OCI-LY1 (cell line): ENCODE measurements around the gene METTL26.
A peak's percentile ranks its signal among the peaks of the same experiment; 100 is the strongest.

ENCODE experiments used
- H2AFZ ChIP-seq: fragments of 200-600 bp; sonication (generic), shearing (Covaris generic); 2 replicates; pipeline ENCODE4 v1.6.0; 2014; ENCODE audit warnings: antibody characterized with exemption, mild to moderate bottlenecking, low read length
- H3F3A ChIP-seq: fragments of 200-600 bp; sonication (generic), shearing (Covaris generic); 2 replicates; pipeline ENCODE4 v1.6.0; 2014; ENCODE audit warnings: mild to moderate bottlenecking, antibody characterized with exemption, low read length, moderate library complexity; ENCODE audit not compliant: insufficient read depth
- H3K27ac ChIP-seq: fragments of 200-600 bp; sonication (generic); 2 replicates; pipeline ENCODE4 v1.5.1; 2014; ENCODE audit warnings: low read length, mixed run types, mild to moderate bottlenecking, low read depth; ENCODE audit not compliant: poor library complexity, severe bottlenecking
- H3K27me3 ChIP-seq: fragments of 200-600 bp; sonication (generic); 2 replicates; pipeline ENCODE4 v1.6.0; 2014; ENCODE audit warnings: antibody characterized with exemption, mild to moderate bottlenecking, low read length, moderate library complexity; ENCODE audit not compliant: insufficient read depth
- H3K36me3 ChIP-seq: fragments of 200-600 bp; sonication (generic); 2 replicates; pipeline ENCODE4 v1.6.1; 2014; ENCODE audit warnings: mild to moderate bottlenecking, antibody characterized with exemption, low read length, moderate library complexity, mixed read lengths; ENCODE audit not compliant: insufficient read depth
- H3K4me1 ChIP-seq: fragments of 200-600 bp; sonication (generic); 2 replicates; pipeline ENCODE4 v1.5.1; 2014; ENCODE audit warnings: mild to moderate bottlenecking, low read length, moderate library complexity; ENCODE audit not compliant: insufficient read depth, severe bottlenecking
- H3K4me2 ChIP-seq: fragments of 200-600 bp; sonication (generic), shearing (Covaris generic); 2 replicates; pipeline ENCODE4 v1.6.1; 2014; ENCODE audit warnings: low read length
- H3K4me3 ChIP-seq: fragments of 200-600 bp; sonication (generic); 2 replicates; pipeline ENCODE4 v1.5.1; 2014; ENCODE audit warnings: low read length, low read depth, mild to moderate bottlenecking, mixed read lengths; ENCODE audit not compliant: poor library complexity, severe bottlenecking
- H3K79me2 ChIP-seq: fragments of 200-600 bp; shearing (Covaris generic); 2 replicates; pipeline ENCODE4 v1.6.1; 2016; ENCODE audit warnings: mixed run types, low read length, mixed read lengths; ENCODE audit not compliant: insufficient read depth
- H3K9ac ChIP-seq: fragments of 200-600 bp; sonication (generic), shearing (Covaris generic); 2 replicates; pipeline ENCODE4 v1.6.1; 2014; ENCODE audit warnings: mild to moderate bottlenecking, low read length, mixed read lengths
- H3K9me2 ChIP-seq: fragments of 200-600 bp; sonication (generic), shearing (Covaris generic); 2 replicates; pipeline ENCODE4 v1.6.1; 2014; ENCODE audit warnings: low read depth, mild to moderate bottlenecking, low read length, mixed read lengths
- H3K9me3 ChIP-seq: fragments of 200-600 bp; shearing (Covaris generic); 2 replicates; pipeline ENCODE4 v1.6.1; 2014; ENCODE audit warnings: low read length, mixed read lengths
- H4K20me1 ChIP-seq: fragments of 200-600 bp; sonication (generic), shearing (Covaris generic); 2 replicates; pipeline ENCODE4 v1.6.0; 2016; ENCODE audit warnings: mild to moderate bottlenecking, low read length; ENCODE audit not compliant: insufficient read depth
- CTCF ChIP-seq: fragments of 200-600 bp; sonication (generic), shearing (Covaris generic); IDR thresholded peaks from 2 replicates; pipeline ENCODE4 v1.5.1; 2017; ENCODE audit warnings: mild to moderate bottlenecking, antibody characterized with exemption, low read length, moderate library complexity, mixed read lengths
- EZH2 ChIP-seq: fragments of 200-600 bp; sonication (generic), shearing (Covaris generic); IDR thresholded peaks from 2 replicates; pipeline ENCODE4 v1.8.0; 2017; ENCODE audit warnings: borderline replicate concordance, mixed run types, mild to moderate bottlenecking, antibody characterized with exemption, low read length, moderate library complexity, mixed read lengths

METTL26 gene

DNA sequence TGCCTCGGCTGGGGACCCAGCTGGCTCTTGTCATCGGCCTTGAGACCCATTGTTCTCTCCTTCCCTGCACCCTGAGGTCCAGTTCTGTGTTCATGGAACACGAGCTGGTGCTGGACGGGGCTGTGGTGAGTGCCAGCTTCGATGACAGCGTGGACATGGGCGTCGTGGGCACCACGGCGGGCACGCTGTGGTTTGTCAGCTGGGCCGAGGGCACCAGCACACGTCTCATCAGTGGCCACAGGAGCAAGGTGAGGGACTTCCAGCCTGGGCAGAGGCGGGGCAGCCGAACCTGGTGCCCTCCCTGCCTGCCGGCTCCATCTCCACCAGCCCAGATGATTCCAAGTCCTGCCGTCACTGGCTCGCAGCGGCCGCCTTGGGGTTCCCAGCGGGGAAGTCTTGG lies 26.5 kb upstream of the METTL26 start:
- peaks cover 12% of the 10 kb centered on the region for H3K4me1 ChIP-seq
- no peak overlapping the region for H3K4me2 ChIP-seq
- no peak overlapping the region for H3K27ac ChIP-seq
- no peak for TF ChIP-seq EZH2
- TF ChIP-seq CTCF: no peak
- H4K20me1 ChIP-seq: no peaks in the 10 kb centered on the region
- no peaks in the 10 kb centered on the region for H3K79me2 ChIP-seq
- H3K9ac ChIP-seq: no peak overlapping the region
- no peaks in the 10 kb centered on the region for H3K9me3 ChIP-seq
- H3F3A ChIP-seq: no peaks in the 10 kb centered on the region
- H2AFZ ChIP-seq: no peak overlapping the region
- no peaks in the 10 kb centered on the region for H3K27me3 ChIP-seq
- H3K9me2 ChIP-seq: no peaks in the 10 kb centered on the region
- no peak overlapping the region for H3K4me3 ChIP-seq
- H3K36me3 ChIP-seq: peaks cover 34% of the 10 kb centered on the region

DNA sequence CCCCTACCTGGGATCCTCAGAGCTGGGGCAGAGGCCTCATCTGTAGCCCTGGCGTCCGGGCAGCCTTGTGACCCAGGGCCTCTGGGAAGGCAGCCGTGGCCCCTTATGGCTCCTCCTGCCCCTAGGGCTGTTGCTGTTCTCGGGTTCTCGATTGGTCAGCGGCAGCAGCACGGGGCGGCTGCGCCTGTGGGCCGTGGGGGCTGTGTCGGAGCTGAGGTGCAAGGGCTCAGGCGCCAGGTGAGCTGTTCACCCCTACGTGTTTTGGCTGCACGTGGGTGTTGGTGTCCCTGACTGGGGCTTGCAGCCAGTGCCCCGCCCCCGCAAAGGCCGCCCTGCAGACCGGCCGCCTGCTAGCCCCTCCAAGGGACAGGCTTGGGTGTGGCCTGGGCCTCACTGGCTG lies 26.0 kb upstream of the METTL26 start:
- H3K9ac ChIP-seq: no peak overlapping the region
- H3K4me2 ChIP-seq: no peak overlapping the region
- TF ChIP-seq CTCF (no peak), EZH2 (no peak)
- no peaks in the 10 kb centered on the region for H3F3A ChIP-seq
- H3K9me2 ChIP-seq: no peaks in the 10 kb centered on the region
- no peaks in the 10 kb centered on the region for H4K20me1 ChIP-seq
- peaks cover 38% of the 10 kb centered on the region for H3K36me3 ChIP-seq
- no peak overlapping the region for H2AFZ ChIP-seq
- H3K27me3 ChIP-seq: no peaks in the 10 kb centered on the region
- H3K79me2 ChIP-seq: no peaks in the 10 kb centered on the region
- H3K4me3 ChIP-seq: no peak overlapping the region
- peaks cover 7% of the 10 kb centered on the region for H3K4me1 ChIP-seq
- no peaks in the 10 kb centered on the region for H3K9me3 ChIP-seq
- H3K27ac ChIP-seq: no peak overlapping the region

DNA sequence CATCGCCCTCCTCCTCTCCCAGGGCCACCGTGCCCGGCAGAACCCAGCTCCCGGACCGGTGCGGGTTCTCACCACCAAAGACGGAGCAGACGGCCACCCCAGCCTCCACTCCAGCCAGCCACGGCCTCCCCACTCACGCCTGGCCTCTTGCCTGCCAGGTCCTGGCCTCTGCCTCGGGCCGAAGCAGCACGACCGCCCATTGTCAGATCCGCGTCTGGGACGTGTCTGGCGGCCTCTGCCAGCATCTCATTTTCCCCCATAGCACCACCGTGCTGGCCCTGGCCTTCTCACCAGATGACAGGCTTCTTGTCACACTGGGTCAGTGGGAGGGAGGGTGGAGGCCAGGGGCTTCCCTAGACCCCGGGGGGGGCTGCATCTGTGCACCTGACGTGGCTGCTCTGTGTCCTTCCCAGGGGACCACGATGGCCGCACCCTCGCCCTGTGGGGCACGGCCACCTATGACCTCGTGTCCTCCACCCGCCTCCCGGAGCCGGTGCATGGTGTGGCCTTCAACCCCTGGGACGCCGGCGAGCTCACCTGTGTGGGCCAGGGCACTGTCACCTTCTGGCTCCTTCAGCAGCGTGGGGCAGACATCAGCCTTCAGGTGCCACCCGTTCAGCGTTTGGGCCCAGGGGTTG lies 25.2 kb upstream of the METTL26 start:
- H3K4me3 ChIP-seq: no peak overlapping the region
- H4K20me1 ChIP-seq: no peaks in the 10 kb centered on the region
- H3K9me3 ChIP-seq: no peaks in the 10 kb centered on the region
- TF ChIP-seq EZH2 (no peak), CTCF (no peak; the same call in 1 of the 2 replicates)
- no peaks in the 10 kb centered on the region for H3K27me3 ChIP-seq
- no peak overlapping the region for H2AFZ ChIP-seq
- no peaks in the 10 kb centered on the region for H3K79me2 ChIP-seq
- no peaks in the 10 kb centered on the region for H3F3A ChIP-seq
- no peak overlapping the region for H3K27ac ChIP-seq
- peaks cover 45% of the 10 kb centered on the region for H3K36me3 ChIP-seq
- H3K4me2 ChIP-seq: peak overlapping the region; percentile 25; the same call in 1 of the 2 replicates
- H3K9me2 ChIP-seq: no peaks in the 10 kb centered on the region
- H3K4me1 ChIP-seq: peaks cover 6% of the 10 kb centered on the region
- H3K9ac ChIP-seq: 0 out of 2 replicates have a peak overlapping the region, but pooled peaks have one; percentile 0
